ENCODE results near the gene SCYL2.
"Not testable (repeated sequence)": the region's sequence is repeated elsewhere in the genome, so short reads cannot be mapped to it uniquely, and the experiment has no call there.

Gene SCYL2

DNA sequence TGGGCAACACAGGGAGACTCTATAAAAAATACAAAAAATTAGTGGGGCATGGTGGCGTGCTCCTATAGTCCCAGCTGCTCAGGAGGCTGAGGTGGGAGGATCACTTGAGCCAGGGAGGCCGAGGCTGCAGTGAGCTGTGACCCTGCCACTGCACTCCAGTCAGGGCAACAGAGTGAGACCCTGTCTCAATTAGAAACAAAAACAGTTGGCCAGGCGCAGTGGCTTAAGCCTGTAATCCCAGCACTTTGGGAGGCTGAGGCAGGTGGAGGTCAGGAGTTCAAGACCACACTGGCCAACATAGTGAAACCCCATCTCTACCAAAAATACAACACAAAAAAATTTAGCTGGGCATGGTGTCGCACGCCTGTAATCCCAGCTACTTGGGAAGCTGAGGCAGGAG, 1.9 kb upstream of the SCYL2 start:
- H3K4me1 ChIP-seq (ENCODE audit: control insufficient read depth, insufficient read depth, low read length); CTCF ChIA-PET; H3K4me3 ChIP-seq (ENCODE audit: low read depth, low read length); POLR2A ChIA-PET; H3K36me3 ChIP-seq (ENCODE audit: control insufficient read depth in 2 of 2, insufficient read depth in 1 of 2, low read length in 2 of 2); H3K9me3 ChIP-seq (ENCODE audit: control insufficient read depth, insufficient read depth, low read depth, low read length); H3K27ac ChIP-seq (ENCODE audit: extremely low read depth, low read depth, low read length): not testable (repeated sequence)
- TF ChIP-seq ZNF121 (tag by site-specific recombination; IDR thresholded peaks at IDR 0.05): peak; percentile 69

DNA sequence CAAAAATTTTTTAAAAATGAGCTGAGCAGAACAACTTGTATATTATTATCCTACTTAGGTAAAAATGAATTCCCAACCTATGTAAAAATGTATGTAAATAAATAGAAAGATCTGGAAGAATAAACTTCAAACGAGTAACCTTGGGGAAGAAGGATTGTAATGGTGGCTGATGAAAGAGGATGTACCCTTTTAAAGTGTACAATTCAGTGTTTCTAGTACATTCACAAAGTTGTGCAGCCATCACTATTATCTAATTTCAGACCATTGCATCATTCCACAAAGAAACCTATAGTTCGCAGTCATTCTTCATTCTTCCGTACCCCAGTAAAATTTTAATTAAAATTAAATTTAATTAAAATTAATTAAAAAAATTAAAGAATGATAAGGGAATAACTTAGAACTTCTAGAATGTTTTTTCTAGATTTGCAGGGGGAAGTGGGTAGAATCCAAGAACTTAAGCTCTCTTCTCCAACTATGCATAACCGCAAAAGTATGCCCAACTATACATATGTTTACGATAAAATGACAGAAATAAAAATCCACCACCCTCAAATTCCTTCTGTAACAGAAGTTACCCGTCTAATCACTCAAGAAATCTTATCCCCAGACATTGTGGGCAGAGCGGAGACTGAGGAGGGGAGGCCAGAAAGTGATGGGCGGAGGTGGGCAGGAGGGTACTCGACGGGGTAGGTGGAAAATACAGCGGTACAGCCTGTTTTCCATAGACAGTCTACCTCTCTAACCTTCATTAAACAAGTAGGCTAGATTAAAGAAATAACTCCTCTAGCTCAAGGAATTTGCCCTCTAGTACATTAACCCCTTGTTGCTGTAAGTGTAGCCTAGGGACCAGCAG, 1.0 kb upstream of the SCYL2 start:
- POLR2A ChIA-PET: interaction anchor here (0.7 to 2.6 kb wide), 3 partner anchors 10 to 1142 kb away, joined by 3 to 11 read pairs (median 3); partner anchors contain the start of genes ACTR6 and ARL1
- CTCF ChIA-PET: interaction anchor here (0.7 to 1.2 kb wide), 3 partner anchors 32 to 82 kb away, joined by 3 to 5 read pairs (median 4); no protein-coding TSS in a partner anchor
- TF ChIP-seq EGR2 (tag by site-specific recombination; IDR thresholded peaks at IDR 0.05; ENCODE audit: low read depth) (peak; percentile 83), ZNF777 (tag by site-specific recombination; IDR thresholded peaks at IDR 0.05; ENCODE audit: borderline replicate concordance) (peak; percentile 14; the same call in 1 of the 2 replicates), ZFHX2 (tag by site-specific recombination; conservative IDR thresholded peaks at IDR 0.05) (peak; percentile 87), ZNF433 (tag by site-specific recombination; IDR thresholded peaks at IDR 0.05; ENCODE audit: low read depth) (0 out of 2 replicates have a peak, but pooled peaks have one; percentile 16), ZNF248 (tag by site-specific recombination; IDR thresholded peaks at IDR 0.05) (no peak)
- TF ChIP-seq, protein P1, sequence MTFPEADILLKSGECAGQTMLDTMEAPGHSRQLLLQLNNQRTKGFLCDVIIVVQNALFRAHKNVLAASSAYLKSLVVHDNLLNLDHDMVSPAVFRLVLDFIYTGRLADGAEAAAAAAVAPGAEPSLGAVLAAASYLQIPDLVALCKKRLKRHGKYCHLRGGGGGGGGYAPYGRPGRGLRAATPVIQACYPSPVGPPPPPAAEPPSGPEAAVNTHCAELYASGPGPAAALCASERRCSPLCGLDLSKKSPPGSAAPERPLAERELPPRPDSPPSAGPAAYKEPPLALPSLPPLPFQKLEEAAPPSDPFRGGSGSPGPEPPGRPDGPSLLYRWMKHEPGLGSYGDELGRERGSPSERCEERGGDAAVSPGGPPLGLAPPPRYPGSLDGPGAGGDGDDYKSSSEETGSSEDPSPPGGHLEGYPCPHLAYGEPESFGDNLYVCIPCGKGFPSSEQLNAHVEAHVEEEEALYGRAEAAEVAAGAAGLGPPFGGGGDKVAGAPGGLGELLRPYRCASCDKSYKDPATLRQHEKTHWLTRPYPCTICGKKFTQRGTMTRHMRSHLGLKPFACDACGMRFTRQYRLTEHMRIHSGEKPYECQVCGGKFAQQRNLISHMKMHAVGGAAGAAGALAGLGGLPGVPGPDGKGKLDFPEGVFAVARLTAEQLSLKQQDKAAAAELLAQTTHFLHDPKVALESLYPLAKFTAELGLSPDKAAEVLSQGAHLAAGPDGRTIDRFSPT (tag by site-specific recombination; IDR thresholded peaks at IDR 0.05): 0 out of 2 replicates have a peak, but pooled peaks have one; percentile 23
- TF ChIP-seq, protein P2, sequence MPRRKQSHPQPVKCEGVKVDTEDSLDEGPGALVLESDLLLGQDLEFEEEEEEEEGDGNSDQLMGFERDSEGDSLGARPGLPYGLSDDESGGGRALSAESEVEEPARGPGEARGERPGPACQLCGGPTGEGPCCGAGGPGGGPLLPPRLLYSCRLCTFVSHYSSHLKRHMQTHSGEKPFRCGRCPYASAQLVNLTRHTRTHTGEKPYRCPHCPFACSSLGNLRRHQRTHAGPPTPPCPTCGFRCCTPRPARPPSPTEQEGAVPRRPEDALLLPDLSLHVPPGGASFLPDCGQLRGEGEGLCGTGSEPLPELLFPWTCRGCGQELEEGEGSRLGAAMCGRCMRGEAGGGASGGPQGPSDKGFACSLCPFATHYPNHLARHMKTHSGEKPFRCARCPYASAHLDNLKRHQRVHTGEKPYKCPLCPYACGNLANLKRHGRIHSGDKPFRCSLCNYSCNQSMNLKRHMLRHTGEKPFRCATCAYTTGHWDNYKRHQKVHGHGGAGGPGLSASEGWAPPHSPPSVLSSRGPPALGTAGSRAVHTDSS (tag by site-specific recombination; IDR thresholded peaks at IDR 0.05): no peak
- TF ChIP-seq, protein P3, sequence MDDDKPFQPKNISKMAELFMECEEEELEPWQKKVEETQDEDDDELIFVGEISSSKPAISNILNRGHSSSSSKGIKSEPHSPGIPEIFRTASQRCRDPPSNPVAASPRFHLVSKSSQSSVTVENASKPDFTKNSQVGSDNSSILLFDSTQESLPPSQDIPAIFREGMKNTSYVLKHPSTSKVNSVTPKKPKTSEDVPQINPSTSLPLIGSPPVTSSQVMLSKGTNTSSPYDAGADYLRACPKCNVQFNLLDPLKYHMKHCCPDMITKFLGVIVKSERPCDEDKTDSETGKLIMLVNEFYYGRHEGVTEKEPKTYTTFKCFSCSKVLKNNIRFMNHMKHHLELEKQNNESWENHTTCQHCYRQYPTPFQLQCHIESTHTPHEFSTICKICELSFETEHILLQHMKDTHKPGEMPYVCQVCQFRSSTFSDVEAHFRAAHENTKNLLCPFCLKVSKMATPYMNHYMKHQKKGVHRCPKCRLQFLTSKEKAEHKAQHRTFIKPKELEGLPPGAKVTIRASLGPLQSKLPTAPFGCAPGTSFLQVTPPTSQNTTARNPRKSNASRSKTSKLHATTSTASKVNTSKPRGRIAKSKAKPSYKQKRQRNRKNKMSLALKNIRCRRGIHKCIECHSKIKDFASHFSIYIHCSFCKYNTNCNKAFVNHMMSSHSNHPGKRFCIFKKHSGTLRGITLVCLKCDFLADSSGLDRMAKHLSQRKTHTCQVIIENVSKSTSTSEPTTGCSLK (tag by site-specific recombination; IDR thresholded peaks at IDR 0.05): no peak
- TF ChIP-seq, protein P4, sequence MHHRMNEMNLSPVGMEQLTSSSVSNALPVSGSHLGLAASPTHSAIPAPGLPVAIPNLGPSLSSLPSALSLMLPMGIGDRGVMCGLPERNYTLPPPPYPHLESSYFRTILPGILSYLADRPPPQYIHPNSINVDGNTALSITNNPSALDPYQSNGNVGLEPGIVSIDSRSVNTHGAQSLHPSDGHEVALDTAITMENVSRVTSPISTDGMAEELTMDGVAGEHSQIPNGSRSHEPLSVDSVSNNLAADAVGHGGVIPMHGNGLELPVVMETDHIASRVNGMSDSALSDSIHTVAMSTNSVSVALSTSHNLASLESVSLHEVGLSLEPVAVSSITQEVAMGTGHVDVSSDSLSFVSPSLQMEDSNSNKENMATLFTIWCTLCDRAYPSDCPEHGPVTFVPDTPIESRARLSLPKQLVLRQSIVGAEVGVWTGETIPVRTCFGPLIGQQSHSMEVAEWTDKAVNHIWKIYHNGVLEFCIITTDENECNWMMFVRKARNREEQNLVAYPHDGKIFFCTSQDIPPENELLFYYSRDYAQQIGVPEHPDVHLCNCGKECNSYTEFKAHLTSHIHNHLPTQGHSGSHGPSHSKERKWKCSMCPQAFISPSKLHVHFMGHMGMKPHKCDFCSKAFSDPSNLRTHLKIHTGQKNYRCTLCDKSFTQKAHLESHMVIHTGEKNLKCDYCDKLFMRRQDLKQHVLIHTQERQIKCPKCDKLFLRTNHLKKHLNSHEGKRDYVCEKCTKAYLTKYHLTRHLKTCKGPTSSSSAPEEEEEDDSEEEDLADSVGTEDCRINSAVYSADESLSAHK (tag by site-specific recombination; IDR thresholded peaks at IDR 0.05): 0 out of 2 replicates have a peak, but pooled peaks have one; percentile 20
- TF ChIP-seq, protein P5, sequence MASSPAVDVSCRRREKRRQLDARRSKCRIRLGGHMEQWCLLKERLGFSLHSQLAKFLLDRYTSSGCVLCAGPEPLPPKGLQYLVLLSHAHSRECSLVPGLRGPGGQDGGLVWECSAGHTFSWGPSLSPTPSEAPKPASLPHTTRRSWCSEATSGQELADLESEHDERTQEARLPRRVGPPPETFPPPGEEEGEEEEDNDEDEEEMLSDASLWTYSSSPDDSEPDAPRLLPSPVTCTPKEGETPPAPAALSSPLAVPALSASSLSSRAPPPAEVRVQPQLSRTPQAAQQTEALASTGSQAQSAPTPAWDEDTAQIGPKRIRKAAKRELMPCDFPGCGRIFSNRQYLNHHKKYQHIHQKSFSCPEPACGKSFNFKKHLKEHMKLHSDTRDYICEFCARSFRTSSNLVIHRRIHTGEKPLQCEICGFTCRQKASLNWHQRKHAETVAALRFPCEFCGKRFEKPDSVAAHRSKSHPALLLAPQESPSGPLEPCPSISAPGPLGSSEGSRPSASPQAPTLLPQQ (tag by site-specific recombination; IDR thresholded peaks at IDR 0.05): peak; percentile 55; the same call in 1 of the 2 replicates

More for the DNA sequence above, 1.0 kb upstream of the SCYL2 start:
- Histone ChIP-seq H3K4me3 (ENCODE audit: low read depth, low read length) (peak overlapping the region; percentile 68), H3K9me3 (ENCODE audit: control insufficient read depth, insufficient read depth, low read depth, low read length) (no peaks in the 10 kb centered on the region), H3K4me1 (ENCODE audit: control insufficient read depth, insufficient read depth, low read length) (0 out of 2 replicates have a peak, but pooled peaks cover 4% of the 10 kb centered on the region), H3K27ac (ENCODE audit: extremely low read depth, low read depth, low read length) (peak overlapping the region; percentile 55; the same call in 1 of the 2 replicates), H3K36me3 (ENCODE audit: control insufficient read depth in 2 of 2, insufficient read depth in 1 of 2, low read length in 2 of 2) (no peaks in the 10 kb centered on the region; a peak in 1 of 3 replicates)

Measured in HEK293 (cell line).